Measurements from ENCODE around the gene SEC24C. TPM values are rescaled to one million over a fixed set of nuclear protein-coding genes. Genes with fewer than 3 reads are reported as not detected.
"Not testable (repeated sequence)": the region's sequence is repeated elsewhere in the genome, so short reads cannot be mapped to it uniquely, and the experiment has no call there.

Gene SEC24C
- total RNA-seq, 1 experiment from 2014 or later, result 113 TPM

- BruUV-seq (replicated peaks), result no TSS peak
- POLR2A ChIA-PET, result no interaction called here
- CTCF ChIA-PET, result interaction anchor here (0.6 kb wide), 1 partner anchor 116 kb away, joined by 3 read pairs; no protein-coding TSS in a partner anchor
- H3K27ac ChIP-seq (ENCODE audit: low read length), result no peak overlapping the region
- DNase-seq (ENCODE audit: low read depth, low spot score) (no peak), ATAC-seq (no peak)
- no peak overlapping the region for H3K4me3 ChIP-seq (ENCODE audit: low read depth in 2 of 2, low read length in 2 of 2)
- peaks cover 5% of the 10 kb centered on the region; the same call in 1 of the 2 replicates for H3K36me3 ChIP-seq (ENCODE audit: control insufficient read depth, insufficient read depth, low read length)
- TF ChIP-seq CTCF (IDR thresholded peaks at IDR 0.05) (no peak), REST (IDR thresholded peaks at IDR 0.05; ENCODE audit: insufficient read depth in 1 of 2, low read depth in 2 of 2, low read length in 1 of 2) (no peak), POLR2AphosphoS5 (IDR thresholded peaks at IDR 0.05; ENCODE audit: low read depth, low read length) (no peak), SIN3A (IDR thresholded peaks at IDR 0.05; ENCODE audit: borderline replicate concordance, insufficient read depth, low read depth, low read length) (no peak), TCF7L2 (IDR thresholded peaks at IDR 0.05; ENCODE audit: low read depth, low read length) (no peak)
- no peaks in the 10 kb centered on the region for H3K9me3 ChIP-seq (ENCODE audit: control insufficient read depth, insufficient read depth, low read depth, low read length)
- in situ Hi-C loops (cut with HindIII; ENCODE audit: low pct_unique_long_range_greater_than_20kb, low sequenced_read_pairs) (no loop called here), intact Hi-C loops (cut with micrococcal nuclease; ENCODE audit: unreplicated experiment) (no loop called here)
- no peaks in the 10 kb centered on the region; the same call in 1 of the 2 replicates for H3K4me1 ChIP-seq (ENCODE audit: control insufficient read depth, insufficient read depth, low read length)
- no peaks in the 10 kb centered on the region for H3K27me3 ChIP-seq (ENCODE audit: control insufficient read depth, insufficient read depth, low read length)
Observed at GRCh38 chr10:73734028-73734720, 10.0 kb upstream of the SEC24C start.

GRCh38 chr10:73734796-73735305 is 9.3 kb upstream of the SEC24C start:
- Histone ChIP-seq H3K4me1 (ENCODE audit: control insufficient read depth, insufficient read depth, low read length) (no peaks in the 10 kb centered on the region; the same call in 1 of the 2 replicates), H3K9me3 (ENCODE audit: control insufficient read depth, insufficient read depth, low read depth, low read length) (no peaks in the 10 kb centered on the region), H3K36me3 (ENCODE audit: control insufficient read depth, insufficient read depth, low read length) (peaks cover 2% of the 10 kb centered on the region; the same call in 1 of the 2 replicates), H3K4me3 (ENCODE audit: low read depth in 2 of 2, low read length in 2 of 2) (no peak overlapping the region), H3K27me3 (ENCODE audit: control insufficient read depth, insufficient read depth, low read length) (no peaks in the 10 kb centered on the region), H3K27ac (ENCODE audit: low read length) (no peak overlapping the region)
- in situ Hi-C loops (cut with HindIII; ENCODE audit: low pct_unique_long_range_greater_than_20kb, low sequenced_read_pairs) (no loop called here), intact Hi-C loops (cut with micrococcal nuclease; ENCODE audit: unreplicated experiment) (no loop called here)
- DNase-seq (ENCODE audit: low read depth, low spot score), result no peak
- no TSS peak for BruUV-seq (replicated peaks)
- ChIA-PET CTCF (interaction anchor here (0.6 kb wide), 1 partner anchor 224 kb away, joined by 7 read pairs; no protein-coding TSS in a partner anchor), POLR2A (no interaction called here)
- no peak for ATAC-seq
- TF ChIP-seq REST (IDR thresholded peaks at IDR 0.05; ENCODE audit: insufficient read depth in 1 of 2, low read depth in 2 of 2, low read length in 1 of 2) (no peak), TCF7L2 (IDR thresholded peaks at IDR 0.05; ENCODE audit: low read depth, low read length) (no peak), SIN3A (IDR thresholded peaks at IDR 0.05; ENCODE audit: borderline replicate concordance, insufficient read depth, low read depth, low read length) (no peak), POLR2AphosphoS5 (IDR thresholded peaks at IDR 0.05; ENCODE audit: low read depth, low read length) (no peak), CTCF (IDR thresholded peaks at IDR 0.05) (no peak)

GRCh38 chr10:73740501-73741254 is 3.5 kb upstream of the SEC24C start:
- ATAC-seq; H3K9me3 ChIP-seq (ENCODE audit: control insufficient read depth, insufficient read depth, low read depth, low read length); CTCF ChIA-PET; in situ Hi-C loops (cut with HindIII; ENCODE audit: low pct_unique_long_range_greater_than_20kb, low sequenced_read_pairs); intact Hi-C loops (cut with micrococcal nuclease; ENCODE audit: unreplicated experiment); H3K36me3 ChIP-seq (ENCODE audit: control insufficient read depth, insufficient read depth, low read length); POLR2A ChIA-PET; BruUV-seq (replicated peaks); H3K27me3 ChIP-seq (ENCODE audit: control insufficient read depth, insufficient read depth, low read length); DNase-seq (ENCODE audit: low read depth, low spot score); H3K27ac ChIP-seq (ENCODE audit: low read length); H3K4me3 ChIP-seq (ENCODE audit: low read depth in 2 of 2, low read length in 2 of 2): not testable (repeated sequence)
- peaks cover 23% of the 10 kb centered on the region for H3K4me1 ChIP-seq (ENCODE audit: control insufficient read depth, insufficient read depth, low read length)

Data from Panc1 (cell line).